Activated naive CD4-positive, alpha-beta T cell treated with anti-CD3 and anti-CD28 coated beads for 36 hours (primary cell): ENCODE data around the gene CEP112. TPM values are rescaled to one million over a fixed set of nuclear protein-coding genes. Genes with fewer than 3 reads are reported as not detected.

Experiments
- CTCF ChIA-PET: fragments of 350-600 bp; sonication (Branson Sonifier 250); formaldehyde crosslinking; loops from one replicate; lab custom pipeline; 2021; ENCODE audit warnings: antibody characterized with exemption; lab: Charles Lee
- DNase-seq: peaks from one replicate; pipeline ENCODE4 v3.0.0-alpha.2; 2020
- H3K27ac Mint-ChIP-seq: one replicate; pipeline ENCODE4 v1.8.0; 2021; ENCODE audit warnings: mild to moderate bottlenecking, mixed read lengths
- H3K27me3 Mint-ChIP-seq: one replicate; pipeline ENCODE4 v1.8.0; 2021; ENCODE audit warnings: low read depth, mixed read lengths
- H3K36me3 Mint-ChIP-seq: one replicate; pipeline ENCODE4 v1.8.0; 2021; ENCODE audit warnings: low read depth, mixed read lengths
- H3K4me1 Mint-ChIP-seq: one replicate; pipeline ENCODE4 v1.8.0; 2021; ENCODE audit warnings: low read depth, mixed read lengths
- H3K4me3 Mint-ChIP-seq: one replicate; pipeline ENCODE4 v1.8.0; 2021; ENCODE audit warnings: mild to moderate bottlenecking, moderate library complexity, mixed read lengths
- H3K9me3 Mint-ChIP-seq: one replicate; pipeline ENCODE4 v1.8.0; 2021; ENCODE audit warnings: mixed read lengths
- intact Hi-C: fragments of 100-400 bp; cut with micrococcal nuclease; formaldehyde crosslinking; loops from one replicate; pipeline ENCODE4 v1.15.1; 2023
- total RNA-seq, 2 experiments: library from RNA; stranded (reverse); gene quantifications; one replicate each; pipeline ENCODE4 v1.2.3, GENCODE V29; 2021

Gene CEP112
- total RNA-seq, 2 experiments from 2014 or later: 0.49 to 0.95 TPM

GRCh38 chr17:65902155-65902554, 289.8 kb downstream of the CEP112 start:
- H3K36me3 Mint-ChIP-seq: no peaks in the 10 kb centered on the region
- H3K27ac Mint-ChIP-seq: no peak overlapping the region
- H3K4me1 Mint-ChIP-seq: no peaks in the 10 kb centered on the region
- DNase-seq: no peak
- H3K9me3 Mint-ChIP-seq: no peaks in the 10 kb centered on the region
- H3K27me3 Mint-ChIP-seq: no peaks in the 10 kb centered on the region
- CTCF ChIA-PET: no interaction called here
- intact Hi-C loops: no loop called here
- H3K4me3 Mint-ChIP-seq: no peak overlapping the region

- H3K27ac Mint-ChIP-seq: no peak overlapping the region
- H3K9me3 Mint-ChIP-seq: no peaks in the 10 kb centered on the region
- H3K27me3 Mint-ChIP-seq: no peaks in the 10 kb centered on the region
- H3K4me1 Mint-ChIP-seq: no peaks in the 10 kb centered on the region
- intact Hi-C loops: no loop called here
- H3K4me3 Mint-ChIP-seq: no peak overlapping the region
- H3K36me3 Mint-ChIP-seq: no peaks in the 10 kb centered on the region
- DNase-seq: no peak
- CTCF ChIA-PET: interaction anchor here (0.6 kb wide), 1 partner anchor 103 kb away, joined by 3 read pairs; no protein-coding TSS in a partner anchor
Measured at GRCh38 chr17:65901394-65901793, 290.5 kb downstream of the CEP112 start.

- Mint-ChIP-seq H3K27me3 (no peaks in the 10 kb centered on the region), H3K27ac (no peak overlapping the region), H3K9me3 (no peaks in the 10 kb centered on the region), H3K4me1 (no peaks in the 10 kb centered on the region), H3K36me3 (no peaks in the 10 kb centered on the region), H3K4me3 (no peak overlapping the region)
- CTCF ChIA-PET: no interaction called here
- no peak for DNase-seq
- intact Hi-C loops: no loop called here
Measured at GRCh38 chr17:65900216-65900615, 291.7 kb downstream of the CEP112 start.

DNA sequence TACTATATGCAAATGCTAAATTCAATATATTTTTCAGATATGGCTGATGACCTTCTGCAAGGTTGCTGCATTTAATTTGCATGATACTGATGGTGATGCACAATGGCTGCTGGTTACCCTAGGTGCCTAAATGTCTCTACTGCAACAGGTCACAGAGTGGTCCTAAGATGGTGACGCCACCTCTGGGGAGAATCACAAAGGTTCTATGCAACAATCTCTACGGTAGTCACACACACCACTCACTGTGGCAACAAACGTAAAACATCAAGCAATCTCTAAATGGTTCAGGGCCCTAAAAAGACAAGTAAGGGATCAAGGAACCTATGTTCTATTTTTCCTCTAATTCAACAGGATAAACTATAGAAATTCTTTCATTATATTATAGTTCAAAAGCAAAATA, 293.3 kb downstream of the CEP112 start:
- DNase-seq: no peak
- Mint-ChIP-seq H3K4me3 (no peak overlapping the region), H3K4me1 (no peaks in the 10 kb centered on the region), H3K27ac (no peak overlapping the region), H3K27me3 (no peaks in the 10 kb centered on the region), H3K36me3 (no peaks in the 10 kb centered on the region), H3K9me3 (no peaks in the 10 kb centered on the region)
- intact Hi-C loops: no loop called here
- CTCF ChIA-PET: no interaction called here

DNA sequence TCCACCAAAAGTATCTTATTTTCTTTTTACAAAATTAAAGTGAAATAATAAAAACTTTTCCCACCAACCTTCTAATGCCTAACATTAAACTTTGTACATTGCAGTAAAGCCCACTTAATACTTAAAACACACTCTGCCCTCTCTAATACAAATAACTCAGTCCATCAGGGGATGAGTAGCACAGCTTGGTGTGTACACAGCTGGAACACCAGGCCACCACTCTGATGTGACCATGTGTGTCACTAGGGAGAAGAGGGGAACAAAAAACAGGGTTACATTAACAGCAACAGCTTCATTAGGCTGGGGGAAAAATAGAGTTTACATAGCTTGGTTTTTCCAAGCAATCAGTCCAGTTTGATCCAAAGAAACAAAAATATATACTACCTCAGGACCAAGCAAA, 295.0 kb downstream of the CEP112 start:
- DNase-seq: no peak
- Mint-ChIP-seq H3K4me3 (no peak overlapping the region), H3K9me3 (no peaks in the 10 kb centered on the region), H3K4me1 (peaks cover 5% of the 10 kb centered on the region), H3K27me3 (no peaks in the 10 kb centered on the region), H3K27ac (peak overlapping the region; percentile 39), H3K36me3 (no peaks in the 10 kb centered on the region)
- CTCF ChIA-PET: no interaction called here
- intact Hi-C loops: no loop called here

GRCh38 chr17:65895969-65896368, 296.0 kb downstream of the CEP112 start:
- no peak for DNase-seq
- CTCF ChIA-PET: no interaction called here
- peaks cover 5% of the 10 kb centered on the region for H3K4me1 Mint-ChIP-seq
- H3K27ac Mint-ChIP-seq: no peak overlapping the region
- no peak overlapping the region for H3K4me3 Mint-ChIP-seq
- H3K36me3 Mint-ChIP-seq: no peaks in the 10 kb centered on the region
- H3K9me3 Mint-ChIP-seq: no peaks in the 10 kb centered on the region
- intact Hi-C loops: no loop called here
- no peaks in the 10 kb centered on the region for H3K27me3 Mint-ChIP-seq

- no peak overlapping the region for H3K4me3 Mint-ChIP-seq
- no peaks in the 10 kb centered on the region for H3K27me3 Mint-ChIP-seq
- no peaks in the 10 kb centered on the region for H3K36me3 Mint-ChIP-seq
- H3K4me1 Mint-ChIP-seq: peaks cover 5% of the 10 kb centered on the region
- DNase-seq: no peak
- CTCF ChIA-PET: no interaction called here
- intact Hi-C loops: no loop called here
- H3K9me3 Mint-ChIP-seq: no peaks in the 10 kb centered on the region
- no peak overlapping the region for H3K27ac Mint-ChIP-seq
Measured at GRCh38 chr17:65893692-65894279, 298.1 kb downstream of the CEP112 start.

- intact Hi-C loops: no loop called here
- Mint-ChIP-seq H3K4me1 (peaks cover 5% of the 10 kb centered on the region), H3K27me3 (no peaks in the 10 kb centered on the region), H3K4me3 (no peak overlapping the region), H3K9me3 (no peaks in the 10 kb centered on the region), H3K27ac (no peak overlapping the region), H3K36me3 (no peaks in the 10 kb centered on the region)
- CTCF ChIA-PET: no interaction called here
- no peak for DNase-seq
Measured at GRCh38 chr17:65892912-65893377, 299.0 kb downstream of the CEP112 start.

- intact Hi-C loops: no loop called here
- CTCF ChIA-PET: no interaction called here
Measured at GRCh38 chr17:65891231-65891735, 300.6 kb downstream of the CEP112 start.

GRCh38 chr17:65888649-65889048, 303.3 kb downstream of the CEP112 start:
- Mint-ChIP-seq H3K36me3 (no peaks in the 10 kb centered on the region), H3K27me3 (no peaks in the 10 kb centered on the region), H3K9me3 (no peaks in the 10 kb centered on the region), H3K4me3 (no peak overlapping the region), H3K27ac (no peak overlapping the region), H3K4me1 (peaks cover 5% of the 10 kb centered on the region)
- no peak for DNase-seq
- CTCF ChIA-PET: no interaction called here
- intact Hi-C loops: no loop called here

More at GRCh38 chr17:65891231-65891735, 300.6 kb downstream of the CEP112 start:
- Mint-ChIP-seq H3K36me3 (no peaks in the 10 kb centered on the region), H3K4me3 (no peak overlapping the region), H3K27me3 (no peaks in the 10 kb centered on the region), H3K9me3 (no peaks in the 10 kb centered on the region), H3K27ac (no peak overlapping the region), H3K4me1 (peaks cover 5% of the 10 kb centered on the region)
- no peak for DNase-seq

DNA sequence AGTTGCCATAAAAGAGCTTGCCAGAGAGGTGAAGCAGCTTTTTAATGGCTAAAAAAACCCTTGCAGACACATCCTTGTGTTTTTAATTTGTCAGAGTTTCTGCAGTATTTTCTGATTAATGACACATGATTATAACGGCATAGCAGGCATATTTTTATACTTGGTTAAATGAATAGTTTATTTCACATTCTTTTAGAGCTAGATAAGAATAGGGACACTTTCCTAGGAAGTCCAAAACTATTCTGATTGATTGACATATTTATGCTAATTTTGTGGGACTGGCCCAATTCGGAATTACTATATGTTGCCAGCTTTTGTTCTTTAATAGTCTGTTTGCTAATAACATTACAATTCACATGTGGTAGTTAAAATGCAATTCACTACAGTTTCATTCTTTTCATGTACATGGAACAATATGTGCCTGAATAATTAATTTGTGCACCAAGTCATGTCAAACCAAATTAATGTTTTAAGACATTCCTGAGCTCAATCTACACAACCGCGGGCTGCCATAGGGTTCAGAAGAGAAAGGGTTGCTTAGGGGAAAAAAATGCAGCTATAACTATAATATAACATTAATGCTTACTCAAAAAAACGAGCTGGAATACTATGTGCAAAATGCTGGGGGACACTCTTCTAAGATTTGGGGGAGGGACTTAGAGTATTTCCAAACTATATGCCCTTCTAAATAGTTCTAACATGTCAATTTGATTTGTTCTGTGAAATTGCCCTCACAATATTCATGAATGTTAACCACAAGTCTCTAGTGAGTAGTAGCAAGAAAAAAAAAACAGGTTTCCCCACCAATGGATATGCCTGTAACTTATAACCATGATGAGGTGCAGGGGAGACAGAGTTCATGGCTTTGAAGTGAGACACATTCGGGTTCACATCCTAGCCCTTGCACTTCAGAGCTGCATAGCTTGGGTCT, 305.4 kb downstream of the CEP112 start:
- H3K4me1 Mint-ChIP-seq: no peaks in the 10 kb centered on the region
- CTCF ChIA-PET: interaction anchor here (0.7 kb wide), 1 partner anchor 118 kb away, joined by 3 read pairs; no protein-coding TSS in a partner anchor
- no peaks in the 10 kb centered on the region for H3K9me3 Mint-ChIP-seq
- DNase-seq: no peak
- no peaks in the 10 kb centered on the region for H3K36me3 Mint-ChIP-seq
- no peak overlapping the region for H3K4me3 Mint-ChIP-seq
- no peak overlapping the region for H3K27ac Mint-ChIP-seq
- intact Hi-C loops: no loop called here
- no peaks in the 10 kb centered on the region for H3K27me3 Mint-ChIP-seq

GRCh38 chr17:65885541-65886312, 306.2 kb downstream of the CEP112 start:
- no peak for DNase-seq
- Mint-ChIP-seq H3K27ac (no peak overlapping the region), H3K4me1 (no peaks in the 10 kb centered on the region), H3K27me3 (no peaks in the 10 kb centered on the region), H3K36me3 (no peaks in the 10 kb centered on the region), H3K4me3 (no peak overlapping the region), H3K9me3 (no peaks in the 10 kb centered on the region)
- intact Hi-C loops: no loop called here
- CTCF ChIA-PET: interaction anchor here (0.6 to 0.7 kb wide), 3 partner anchors 17 to 310 kb away, joined by 3 to 5 read pairs (median 3); no protein-coding TSS in a partner anchor
